Esophagus muscularis mucosa (tissue), 3 donors: ENCODE data around the gene SLCO3A1.

Experiments
- POLR2A ChIP-seq: fragments of 450-650 bp; IDR thresholded peaks from one replicate; pipeline ENCODE4 v1.6.1; 2017; ENCODE audit warnings: antibody characterized with exemption, moderate library complexity, mild to moderate bottlenecking, low read depth
- TF ChIP-seq, protein P1 (sequence below), 3 experiments: fragments of 200-600 bp in 2 of 3; fragments of 450-650 bp in 1 of 3; sonication (generic) in 2 of 3; IDR thresholded peaks; one replicate each; pipeline ENCODE4 v1.5.1; 2017 to 2019; ENCODE audit warnings: antibody characterized with exemption in 3 of 3, mild to moderate bottlenecking in 2 of 3, moderate library complexity in 1 of 3

DNA sequence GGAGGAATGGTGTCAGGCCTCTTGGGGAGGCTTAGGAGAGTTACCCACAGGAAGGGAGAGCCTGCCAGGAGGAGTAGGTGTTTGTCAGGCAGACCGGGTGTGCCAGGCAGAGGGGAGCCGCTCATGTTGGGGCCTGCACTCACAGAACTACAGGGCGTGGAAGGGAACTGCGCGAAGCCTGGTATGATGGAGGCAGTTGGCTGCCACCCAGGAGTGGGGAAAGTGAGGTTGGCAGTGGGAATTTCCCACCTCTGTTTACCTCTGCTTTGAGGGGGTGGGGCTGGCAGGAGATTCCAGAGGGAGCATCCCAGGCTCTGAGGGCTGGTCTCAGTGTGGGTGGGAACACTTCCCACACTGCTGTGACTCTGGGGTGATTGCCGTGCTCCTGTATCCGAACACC lies 99.9 kb downstream of the SLCO3A1 start:
- TF ChIP-seq, protein P1, sequence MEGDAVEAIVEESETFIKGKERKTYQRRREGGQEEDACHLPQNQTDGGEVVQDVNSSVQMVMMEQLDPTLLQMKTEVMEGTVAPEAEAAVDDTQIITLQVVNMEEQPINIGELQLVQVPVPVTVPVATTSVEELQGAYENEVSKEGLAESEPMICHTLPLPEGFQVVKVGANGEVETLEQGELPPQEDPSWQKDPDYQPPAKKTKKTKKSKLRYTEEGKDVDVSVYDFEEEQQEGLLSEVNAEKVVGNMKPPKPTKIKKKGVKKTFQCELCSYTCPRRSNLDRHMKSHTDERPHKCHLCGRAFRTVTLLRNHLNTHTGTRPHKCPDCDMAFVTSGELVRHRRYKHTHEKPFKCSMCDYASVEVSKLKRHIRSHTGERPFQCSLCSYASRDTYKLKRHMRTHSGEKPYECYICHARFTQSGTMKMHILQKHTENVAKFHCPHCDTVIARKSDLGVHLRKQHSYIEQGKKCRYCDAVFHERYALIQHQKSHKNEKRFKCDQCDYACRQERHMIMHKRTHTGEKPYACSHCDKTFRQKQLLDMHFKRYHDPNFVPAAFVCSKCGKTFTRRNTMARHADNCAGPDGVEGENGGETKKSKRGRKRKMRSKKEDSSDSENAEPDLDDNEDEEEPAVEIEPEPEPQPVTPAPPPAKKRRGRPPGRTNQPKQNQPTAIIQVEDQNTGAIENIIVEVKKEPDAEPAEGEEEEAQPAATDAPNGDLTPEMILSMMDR (IDR thresholded peaks at IDR 0.05) = no peak
- TF ChIP-seq POLR2A = no peak
